CD4-positive, alpha-beta T cell treated with Interleukin-4 for 4 hours (primary cell): ENCODE measurements around the gene OR1K1.
"Not testable (repeated sequence)": the region's sequence is repeated elsewhere in the genome, so short reads cannot be mapped to it uniquely, and the experiment has no call there.

Experiments used
- DNase-seq: peaks from one replicate; pipeline ENCODE4 v3.0.0-alpha.2; 2020

OR1K1 gene

DNA sequence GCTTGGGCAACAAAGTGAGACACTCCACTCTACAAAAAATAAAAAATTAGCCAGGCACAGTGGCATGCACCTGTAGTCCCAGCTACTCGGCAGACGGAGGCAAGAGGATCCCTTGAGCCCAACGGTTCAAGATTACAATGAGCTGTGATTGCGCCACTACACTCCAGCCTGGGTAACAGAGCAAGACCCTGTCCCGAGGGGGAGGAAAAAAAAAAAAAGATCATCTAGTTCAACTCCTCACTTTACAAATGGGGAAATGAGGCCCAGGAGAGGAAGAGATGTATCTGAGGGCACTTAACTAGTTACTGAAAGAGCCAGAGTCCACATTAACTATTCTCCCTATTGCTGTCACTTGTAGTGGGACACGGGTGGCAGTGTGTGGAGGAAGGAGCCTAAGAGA is 14.6 kb downstream of the OR1K1 start:
- DNase-seq = no peak

DNA sequence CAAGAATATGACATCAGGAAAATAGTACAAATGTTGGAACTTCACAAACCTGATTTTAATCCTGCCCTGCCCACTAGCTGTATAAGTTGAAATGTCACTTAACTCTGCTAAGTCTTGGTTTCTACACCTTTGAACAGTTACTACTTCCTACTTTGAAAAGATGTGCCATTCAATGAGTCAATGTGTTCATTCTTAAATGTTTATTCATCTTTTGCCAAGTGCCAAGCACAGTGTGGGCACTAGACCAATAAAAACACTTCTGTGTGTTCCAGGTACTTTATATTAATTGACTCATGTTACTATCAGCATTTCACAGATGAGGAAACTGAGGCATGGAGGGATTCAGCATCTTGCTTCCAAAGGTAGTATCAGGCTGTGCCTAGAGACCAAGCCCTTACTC is 15.6 kb downstream of the OR1K1 start:
- DNase-seq = no peak

DNA sequence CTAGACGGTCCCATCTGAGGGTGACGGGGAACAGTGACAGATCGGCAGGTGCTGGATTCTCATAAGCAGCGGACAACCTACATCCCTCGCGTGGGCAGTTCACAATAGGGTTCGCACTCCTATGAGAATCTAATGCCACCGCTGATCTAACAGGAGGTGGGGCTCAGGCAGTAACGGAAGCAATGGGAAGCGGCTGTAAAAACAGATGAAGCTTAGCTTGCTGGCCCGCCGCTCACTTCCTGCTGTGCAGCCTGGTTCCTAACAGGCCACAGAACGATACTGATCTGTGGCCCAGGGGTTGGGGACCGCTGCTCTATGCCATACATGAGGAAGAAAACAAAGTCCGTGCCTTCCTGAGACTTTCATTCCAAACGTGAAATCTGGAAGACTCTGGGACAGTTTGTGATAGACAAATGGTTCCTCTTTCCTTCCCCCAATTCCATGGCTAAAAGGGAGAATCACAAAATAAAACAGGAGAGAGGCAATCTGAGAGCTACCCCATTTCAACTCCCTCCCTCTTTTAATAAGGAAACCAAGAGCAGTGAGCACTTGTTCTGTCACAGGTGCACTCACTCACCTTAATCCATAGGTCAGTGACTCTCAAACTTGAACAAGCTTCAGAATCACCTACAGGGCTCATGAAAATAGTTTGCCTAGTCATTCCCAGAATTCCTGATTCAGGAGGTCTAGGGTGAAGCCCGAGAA is 16.4 kb downstream of the OR1K1 start:
- DNase-seq = peak; percentile 47

DNA sequence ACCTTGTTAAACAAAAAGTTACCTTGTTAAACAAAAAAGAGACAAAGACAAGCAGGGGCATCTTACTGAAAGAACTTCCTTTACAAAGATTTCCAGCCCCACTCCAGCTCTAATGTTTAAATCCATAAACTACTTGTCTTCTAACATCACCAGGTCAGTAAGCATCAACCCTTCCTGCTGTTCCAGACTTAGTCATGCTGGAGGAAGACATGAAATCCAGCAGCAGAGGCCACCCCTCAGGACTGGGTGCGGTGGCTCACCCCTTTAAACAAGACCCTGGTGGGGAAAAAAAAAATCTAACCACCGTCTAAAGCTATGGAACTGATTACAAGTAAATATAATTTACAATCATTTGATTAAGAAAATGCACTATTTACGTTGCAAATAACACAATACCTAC is 19.4 kb downstream of the OR1K1 start:
- DNase-seq = no peak

DNA sequence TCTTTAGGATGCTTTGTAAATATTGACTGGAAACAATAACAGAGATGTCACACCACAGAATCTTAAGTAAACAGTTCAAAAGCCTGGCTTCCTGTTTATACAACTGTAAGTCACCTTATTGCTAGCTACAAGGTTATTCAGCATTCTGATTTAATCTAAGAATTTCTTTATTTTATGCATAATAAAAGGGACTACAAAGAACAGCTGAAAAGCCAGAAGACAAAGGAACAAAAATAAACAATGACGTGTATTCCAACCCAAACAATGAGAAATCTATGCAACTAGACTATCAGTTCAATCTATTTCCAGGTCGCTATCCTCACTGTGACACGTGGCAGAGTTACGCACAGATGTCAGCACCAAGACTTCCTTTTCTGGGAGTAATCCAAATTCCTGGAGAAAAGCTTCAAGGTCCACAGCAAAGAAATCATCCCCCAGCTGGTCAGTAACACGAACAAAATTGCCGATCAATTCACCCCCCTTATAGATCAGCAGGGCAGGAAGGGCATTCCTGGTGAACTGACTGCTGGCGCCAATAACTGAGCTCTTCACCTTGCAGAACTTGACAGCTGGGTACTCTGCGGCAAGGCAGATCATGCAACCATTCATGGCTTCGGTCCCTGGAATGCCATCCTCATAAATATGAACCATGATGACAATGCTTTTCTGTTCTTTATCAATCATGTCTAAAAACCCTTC is 20.0 kb downstream of the OR1K1 start:
- no peak for DNase-seq

DNA sequence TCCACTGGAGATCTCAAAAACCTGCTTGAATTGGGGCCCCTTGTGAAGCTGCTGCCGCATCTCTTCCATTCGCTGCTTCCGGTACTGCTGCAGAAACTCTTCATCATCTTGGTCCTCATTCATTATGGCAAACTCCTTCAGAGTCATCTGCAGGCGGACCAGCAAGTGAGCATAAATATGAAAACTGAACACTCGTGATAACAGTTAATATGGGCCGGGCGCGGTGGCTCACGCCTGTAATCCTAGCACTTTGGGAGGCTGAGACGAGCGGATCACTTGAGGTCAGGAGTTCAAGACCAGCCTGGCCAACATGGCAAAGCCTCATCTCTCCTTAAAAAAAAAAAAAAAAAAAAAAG is 20.5 kb downstream of the OR1K1 start:
- DNase-seq = no peak

DNA sequence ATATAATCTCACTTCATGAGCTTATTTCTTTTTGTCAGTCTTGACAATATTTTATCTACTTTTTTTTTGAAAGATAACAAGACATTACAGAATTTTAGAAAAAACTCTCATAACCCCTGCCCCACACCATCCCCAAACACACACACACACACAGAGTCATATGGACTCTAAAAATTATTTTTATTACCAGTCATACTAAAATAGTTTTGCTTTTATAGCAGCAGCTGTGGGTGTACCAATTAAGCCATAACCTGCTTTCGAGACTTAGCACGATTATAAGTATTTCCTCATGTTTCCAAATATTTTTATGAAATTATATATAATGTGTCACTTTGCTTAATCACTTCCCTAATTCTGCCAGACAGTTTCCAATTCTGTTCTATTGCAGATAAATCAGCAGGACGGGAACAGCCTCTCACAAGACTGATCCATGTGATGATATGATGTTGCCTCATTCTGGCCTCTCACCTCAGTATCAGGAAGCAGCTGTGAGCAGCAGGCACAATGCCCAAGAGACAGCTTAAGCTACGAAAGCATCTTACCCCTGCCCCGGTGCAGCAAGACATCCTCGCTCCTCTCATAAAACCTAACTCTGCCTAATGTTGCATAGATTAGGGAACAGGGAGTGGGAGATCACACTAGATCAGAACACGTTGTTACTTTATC is 21.5 kb downstream of the OR1K1 start:
- no peak for DNase-seq

DNA sequence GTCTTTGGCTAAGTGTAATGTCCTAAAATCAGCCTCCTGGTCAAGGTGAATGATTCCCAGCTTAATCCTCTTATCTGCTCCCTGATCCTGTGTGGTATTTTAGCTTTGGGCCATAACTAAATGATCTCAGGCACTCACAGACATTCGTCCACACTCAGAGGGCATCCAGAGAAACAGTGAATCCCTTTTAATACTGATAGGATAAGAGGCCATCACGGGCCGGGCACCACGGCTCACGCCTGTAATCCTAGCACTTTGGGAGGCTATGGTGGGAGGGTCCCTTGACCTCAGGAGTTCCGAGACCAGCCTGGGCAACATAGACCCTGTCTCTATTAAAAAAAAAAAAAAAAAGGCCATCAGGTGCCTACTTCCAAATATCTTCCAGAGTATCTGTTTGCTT is 22.1 kb downstream of the OR1K1 start:
- no peak for DNase-seq

DNA sequence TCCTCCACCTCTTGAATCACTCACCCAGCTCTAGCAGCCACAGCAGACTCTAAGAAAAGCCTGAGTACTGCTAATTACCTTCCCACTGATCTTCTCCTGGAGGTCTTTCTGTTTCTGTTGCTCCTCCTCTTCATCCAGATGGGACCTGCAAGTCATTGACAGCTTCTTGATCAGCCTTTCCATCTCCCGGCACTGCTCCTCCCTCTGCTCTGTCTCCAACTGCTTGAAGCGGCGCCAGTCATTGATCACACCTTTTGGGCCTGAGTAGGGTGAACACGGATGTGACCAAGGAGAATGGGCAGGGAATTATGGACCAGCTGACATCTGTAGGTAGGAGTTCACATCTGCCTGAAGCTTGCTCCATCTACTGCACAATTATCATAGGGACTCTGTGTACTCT is 23.0 kb downstream of the OR1K1 start:
- DNase-seq = no peak

DNA sequence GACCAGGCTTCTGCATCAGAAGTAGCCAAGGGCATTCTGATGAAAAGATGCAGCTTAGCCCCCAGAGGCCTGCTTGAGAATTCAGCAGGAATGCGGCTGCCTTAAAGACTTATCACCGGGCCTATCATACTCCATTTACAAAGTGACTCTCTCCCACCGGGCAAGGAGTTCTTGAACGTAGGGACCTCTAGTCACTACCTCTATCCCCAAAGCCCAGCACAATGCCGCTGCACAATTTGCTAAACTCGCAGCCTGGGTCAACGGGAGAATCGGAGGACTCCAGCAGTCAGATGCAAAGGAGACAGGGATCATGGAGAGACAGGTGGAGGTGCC is 27.8 kb downstream of the OR1K1 start:
- DNase-seq = no peak

DNA sequence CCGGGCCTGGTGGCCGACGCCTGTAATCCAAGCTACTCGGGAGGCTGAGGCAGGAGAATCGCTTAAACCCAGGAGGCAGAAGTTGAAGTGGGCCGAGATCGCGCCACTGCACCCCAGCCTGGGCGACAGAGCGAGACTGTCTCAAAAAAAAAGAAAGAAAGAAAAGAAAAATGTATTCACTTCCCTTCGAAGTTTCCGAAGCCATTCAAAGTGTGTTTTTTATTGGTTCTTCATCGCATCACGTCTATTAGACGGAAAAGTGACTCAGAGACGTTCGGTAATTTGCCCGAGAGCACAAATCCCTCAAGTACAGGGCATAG is 29.0 kb downstream of the OR1K1 start:
- not testable (repeated sequence) for DNase-seq

DNA sequence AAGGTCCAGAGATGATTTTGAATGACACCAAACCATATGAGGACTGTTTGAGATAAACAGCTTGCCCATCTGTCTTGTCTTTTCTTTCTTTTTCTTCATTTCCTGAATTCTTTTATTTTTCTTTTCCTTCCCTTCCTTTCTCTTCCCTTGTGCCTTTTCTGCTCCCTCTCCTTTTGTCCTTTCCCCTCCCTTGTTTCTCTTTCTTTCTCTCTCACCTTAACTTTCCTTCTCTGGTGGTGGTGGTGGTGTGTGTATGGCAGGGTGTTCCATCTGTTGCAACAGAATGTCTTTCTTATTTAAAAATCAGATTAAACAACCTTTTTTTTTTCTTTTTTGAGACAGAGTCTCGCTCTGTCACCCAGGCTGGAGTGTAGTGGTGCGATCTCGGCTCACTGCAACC is 32.3 kb downstream of the OR1K1 start:
- DNase-seq = no peak

DNA sequence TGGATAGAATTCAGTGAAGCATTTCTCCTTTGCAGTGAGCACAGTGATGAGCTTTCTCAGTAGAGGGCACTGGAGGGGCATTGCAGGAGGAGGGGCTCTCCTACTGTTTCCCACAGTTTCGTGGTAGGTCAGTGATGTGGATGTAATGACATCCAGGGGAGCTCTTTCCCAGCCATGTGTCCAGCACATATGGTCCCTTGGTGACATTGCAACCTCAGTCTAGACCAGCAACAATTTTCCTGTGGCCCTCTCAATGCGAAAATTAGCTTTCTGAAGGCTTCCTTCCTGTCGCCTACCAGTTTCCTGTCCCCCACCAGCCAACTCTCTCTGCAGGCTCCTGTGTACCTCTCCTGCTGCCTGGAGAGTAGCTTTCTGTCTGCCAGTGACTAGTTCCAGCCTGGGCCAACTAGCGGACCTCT is 35.4 kb downstream of the OR1K1 start:
- no peak for DNase-seq

DNA sequence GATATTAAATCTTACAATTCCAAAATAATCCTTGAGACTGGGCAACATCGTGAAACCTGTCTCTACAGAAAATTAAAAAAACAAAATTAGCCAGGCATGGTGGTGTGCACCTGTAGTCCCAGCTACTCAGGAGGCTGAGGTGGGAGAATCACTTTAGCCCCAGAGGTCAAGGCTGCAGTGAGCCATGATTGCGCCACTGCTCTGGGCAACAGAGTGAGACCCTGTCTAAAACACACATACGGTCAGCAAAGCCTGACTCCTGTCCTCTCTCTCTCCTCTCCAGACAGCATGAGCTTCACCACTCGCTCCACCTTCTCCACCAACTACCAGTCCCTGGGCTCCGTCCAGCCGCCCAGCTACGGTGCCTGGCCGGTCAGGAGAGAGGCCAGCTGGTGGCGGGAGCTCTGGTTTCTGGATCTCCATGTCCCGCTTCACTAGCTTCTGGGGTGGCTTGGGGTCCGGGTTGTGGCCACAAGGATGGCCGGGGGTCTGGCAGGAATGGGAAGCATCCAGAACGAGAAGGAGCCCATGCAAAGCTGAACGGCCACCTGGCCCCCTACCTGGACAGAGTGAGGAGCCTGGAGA is 37.4 kb downstream of the OR1K1 start:
- no peak for DNase-seq

DNA sequence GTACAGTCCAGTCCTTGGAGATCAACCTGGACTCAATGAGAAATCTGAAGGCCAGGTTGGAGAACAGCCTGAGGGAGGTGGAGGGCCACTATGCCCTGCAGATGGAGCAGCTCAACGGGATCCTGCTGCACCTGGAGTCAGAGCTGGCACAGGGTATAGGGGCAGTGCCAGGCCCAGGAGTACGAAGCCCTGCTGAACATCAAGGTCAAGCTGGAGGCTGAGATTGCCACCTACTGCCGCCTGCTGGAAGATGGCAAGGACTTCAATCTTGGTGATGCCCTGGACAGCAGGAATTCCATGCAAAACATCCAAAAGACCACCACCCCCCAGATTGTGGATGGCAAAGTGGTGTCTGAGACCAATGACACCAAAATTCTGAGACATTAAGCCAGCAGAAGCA is 38.5 kb downstream of the OR1K1 start:
- not testable (repeated sequence) for DNase-seq

DNA sequence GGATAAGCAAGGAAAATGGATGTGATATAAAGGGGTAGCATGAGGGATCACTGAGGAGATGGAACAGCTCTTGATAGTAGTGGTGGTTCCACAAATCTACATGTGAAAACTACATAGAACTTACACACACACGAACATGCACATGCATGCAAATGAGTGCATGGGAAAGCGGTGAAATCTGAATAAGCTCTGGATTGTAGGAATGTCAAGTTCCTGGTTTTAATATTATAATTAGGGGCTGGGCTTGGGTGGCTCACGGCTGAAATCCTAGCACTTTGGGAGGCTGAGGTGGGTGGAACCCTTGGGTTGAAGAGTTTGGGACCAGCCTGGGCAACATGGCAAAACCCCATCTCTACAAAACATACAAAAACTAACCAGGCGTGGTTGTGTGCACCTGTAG is 41.6 kb downstream of the OR1K1 start:
- DNase-seq = no peak

DNA sequence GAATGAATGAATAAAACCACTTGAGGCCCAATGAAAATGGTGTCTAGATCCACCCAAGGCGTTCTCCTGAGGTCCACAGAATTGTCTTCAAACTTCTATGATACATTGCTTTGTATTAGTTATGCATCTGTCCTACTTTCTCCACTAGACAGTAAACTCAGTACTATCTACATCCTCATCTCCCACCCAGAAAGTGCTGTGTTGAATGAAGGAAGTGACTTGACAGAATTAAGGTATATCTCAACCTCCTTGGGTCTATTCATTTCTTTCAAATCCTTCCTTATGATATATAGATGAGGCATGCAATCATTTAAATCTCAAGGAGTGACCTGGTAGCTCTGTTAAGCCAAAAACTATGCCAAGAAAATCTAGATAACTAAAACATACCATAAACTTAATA is 44.2 kb downstream of the OR1K1 start:
- no peak for DNase-seq

DNA sequence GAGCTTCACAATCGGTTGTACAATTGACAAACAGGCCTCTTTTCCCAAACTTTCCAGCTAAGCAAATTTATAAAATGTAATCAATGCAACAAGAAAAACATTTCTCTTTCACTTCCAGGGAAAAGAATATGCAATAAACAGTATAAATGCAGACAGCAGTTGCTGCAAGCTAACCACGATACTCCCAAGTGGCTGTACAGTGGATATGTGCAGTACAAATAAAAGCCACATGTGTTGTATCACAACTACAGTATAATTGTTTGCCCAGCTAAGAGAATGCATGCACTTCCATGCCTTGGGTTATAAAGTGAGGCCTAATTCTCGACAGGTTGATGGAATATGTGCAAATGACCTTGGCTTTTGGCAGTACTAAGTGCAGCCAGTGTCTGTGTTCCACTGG is 45.2 kb downstream of the OR1K1 start:
- DNase-seq = no peak

DNA sequence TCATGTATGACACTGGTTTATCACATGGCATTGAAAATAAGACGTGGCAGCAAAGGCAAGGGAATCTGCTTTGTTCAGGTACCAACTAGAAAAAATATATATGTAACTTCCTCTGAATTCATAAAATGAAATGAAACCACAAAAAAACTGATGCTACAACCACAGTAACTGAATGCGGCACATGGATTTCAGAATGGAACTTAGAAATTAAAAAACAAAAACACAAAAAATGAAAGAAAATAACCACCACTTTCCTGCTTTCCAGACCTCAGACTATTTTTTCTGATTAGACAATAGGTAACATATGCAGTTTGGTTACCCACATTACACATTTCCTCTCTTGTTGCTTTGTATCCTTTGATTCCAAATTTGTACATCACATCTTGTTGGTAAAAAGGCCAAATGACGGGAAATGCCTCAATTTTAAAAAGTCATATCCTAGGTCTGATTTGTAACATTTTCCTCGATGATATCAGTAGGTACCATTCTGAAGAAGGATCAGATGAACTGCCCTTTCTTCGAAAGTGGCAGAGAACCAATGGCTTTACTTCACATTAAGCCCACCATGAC is 46.5 kb downstream of the OR1K1 start:
- no peak for DNase-seq

DNA sequence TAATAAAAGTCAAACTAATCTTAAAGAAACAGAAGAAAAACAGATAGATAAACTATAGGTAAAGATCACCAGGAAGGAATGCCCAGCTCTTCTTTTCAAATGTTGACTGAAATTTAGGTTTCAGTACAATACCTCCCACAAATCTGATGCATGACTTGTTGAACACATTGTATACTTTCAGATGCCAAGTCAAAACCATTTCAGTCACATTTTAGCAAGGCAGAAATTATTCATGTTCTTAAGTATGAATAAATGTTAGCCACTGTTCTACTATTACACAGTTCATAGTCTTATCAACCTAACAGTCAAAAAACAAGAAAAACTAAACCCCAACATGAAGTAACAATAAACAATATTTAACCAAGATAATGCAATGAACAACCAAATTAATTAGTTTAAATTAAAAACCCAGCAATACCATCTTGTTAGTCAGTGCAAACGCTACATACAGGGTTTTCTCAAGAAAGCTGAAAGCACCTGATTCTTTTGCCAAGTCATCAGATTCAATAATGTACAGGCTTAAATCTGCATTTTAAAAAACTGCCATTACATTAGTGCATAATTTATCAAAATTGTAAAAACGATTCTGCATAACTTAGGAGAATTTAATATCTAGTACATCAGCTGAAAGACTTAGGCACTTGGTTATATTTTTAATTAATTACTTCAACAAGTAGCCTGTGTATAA is 48.5 kb downstream of the OR1K1 start:
- DNase-seq = no peak
